Common myeloid progenitor, CD34-positive (primary cell): ENCODE measurements around the gene TNPO3. TPM values are rescaled to one million over a fixed set of nuclear protein-coding genes. Genes with fewer than 3 reads are reported as not detected.

Experiments used
- CTCF ChIA-PET: fragments of 350-600 bp; sonication (Branson Sonifier 250); formaldehyde crosslinking; loops from one replicate; lab custom pipeline; 2021; ENCODE audit warnings: antibody characterized with exemption; lab: Charles Lee
- POLR2A ChIA-PET: fragments of 350-600 bp; sonication (Branson Sonifier 250); formaldehyde crosslinking; loops from one replicate; lab custom pipeline; 2021; ENCODE audit warnings: antibody characterized with exemption; lab: Charles Lee
- DNase-seq, 3 donors: peaks; one replicate each; pipeline versions ENCODE4 v3.0.0 to v3.0.0-alpha.2; 2013
- H3K27ac ChIP-seq, 2 experiments: 1 replicate in 1 of 2; 2 replicates in 1 of 2; pipeline ENCODE4 v1.7.0; 2013; ENCODE audit warnings: inconsistent platforms in 2 of 2, low read length in 2 of 2, mild to moderate bottlenecking in 2 of 2, low read depth in 1 of 2, moderate library complexity in 1 of 2; ENCODE audit not compliant: severe bottlenecking in 2 of 2, insufficient read depth in 1 of 2, poor library complexity in 1 of 2
- H3K27me3 ChIP-seq, 5 experiments: replicated peaks in 2 of 5; 1 replicate in 3 of 5; 2 replicates in 2 of 5; pipeline versions ENCODE4 v1.6.1 to v1.7.0; 2013; ENCODE audit warnings: low read length in 4 of 5, mild to moderate bottlenecking in 2 of 5, moderate library complexity in 2 of 5, inconsistent platforms in 1 of 5; ENCODE audit not compliant: insufficient read depth in 5 of 5, control insufficient read depth in 4 of 5
- H3K36me3 ChIP-seq, 4 experiments: 1 replicate in 2 of 4; 2 replicates in 2 of 4; pipeline versions ENCODE4 v1.6.1 to v1.7.0; 2013; ENCODE audit warnings: low read length in 3 of 4, control low read depth in 1 of 4, mild to moderate bottlenecking in 1 of 4; ENCODE audit not compliant: control insufficient read depth in 4 of 4, insufficient read depth in 4 of 4
- H3K4me1 ChIP-seq, 4 experiments: 1 replicate in 3 of 4; 2 replicates in 1 of 4; pipeline versions ENCODE4 v1.6.1 to v1.7.1; 2013; ENCODE audit warnings: low read length in 3 of 4, mild to moderate bottlenecking in 3 of 4, control low read depth in 1 of 4, inconsistent platforms in 1 of 4, moderate library complexity in 1 of 4; ENCODE audit not compliant: control insufficient read depth in 4 of 4, insufficient read depth in 4 of 4; ENCODE audit errors: control extremely low read depth in 1 of 4
- H3K4me3 ChIP-seq, 7 experiments: 1 replicate in 4 of 7; 2 replicates in 3 of 7; pipeline versions ENCODE4 v1.5.1 to v1.7.0; 2013; ENCODE audit warnings: mild to moderate bottlenecking in 7 of 7, low read length in 6 of 7, moderate library complexity in 6 of 7, inconsistent platforms in 2 of 7, low read depth in 2 of 7, control low read depth in 1 of 7; ENCODE audit not compliant: insufficient read depth in 4 of 7, control insufficient read depth in 1 of 7; ENCODE audit errors: extremely low read depth in 1 of 7
- H3K9me3 ChIP-seq, 5 experiments: 1 replicate in 4 of 5; 2 replicates in 1 of 5; pipeline versions ENCODE4 v1.6.1 to v1.7.1; 2013; ENCODE audit warnings: low read length in 4 of 5, mild to moderate bottlenecking in 2 of 5, inconsistent platforms in 1 of 5, low read depth in 1 of 5, moderate library complexity in 1 of 5; ENCODE audit not compliant: control insufficient read depth in 4 of 5, insufficient read depth in 2 of 5; ENCODE audit errors: control extremely low read depth in 1 of 5
- WGBS: methylation state at CpG from one replicate; pipeline ENCODE4 v1.1.5; 2013; ENCODE audit not compliant: insufficient coverage; 5-methylcytosine and 5-hydroxymethylcytosine counted together
- polyA plus RNA-seq: library from polyadenylated mRNA; unstranded; fragments of 120-200 nt; gene quantifications from one replicate; pipeline ENCODE4 v1.2.1, GENCODE V29; 2013

Gene TNPO3
- polyA plus RNA-seq = 30.4 TPM

DNA sequence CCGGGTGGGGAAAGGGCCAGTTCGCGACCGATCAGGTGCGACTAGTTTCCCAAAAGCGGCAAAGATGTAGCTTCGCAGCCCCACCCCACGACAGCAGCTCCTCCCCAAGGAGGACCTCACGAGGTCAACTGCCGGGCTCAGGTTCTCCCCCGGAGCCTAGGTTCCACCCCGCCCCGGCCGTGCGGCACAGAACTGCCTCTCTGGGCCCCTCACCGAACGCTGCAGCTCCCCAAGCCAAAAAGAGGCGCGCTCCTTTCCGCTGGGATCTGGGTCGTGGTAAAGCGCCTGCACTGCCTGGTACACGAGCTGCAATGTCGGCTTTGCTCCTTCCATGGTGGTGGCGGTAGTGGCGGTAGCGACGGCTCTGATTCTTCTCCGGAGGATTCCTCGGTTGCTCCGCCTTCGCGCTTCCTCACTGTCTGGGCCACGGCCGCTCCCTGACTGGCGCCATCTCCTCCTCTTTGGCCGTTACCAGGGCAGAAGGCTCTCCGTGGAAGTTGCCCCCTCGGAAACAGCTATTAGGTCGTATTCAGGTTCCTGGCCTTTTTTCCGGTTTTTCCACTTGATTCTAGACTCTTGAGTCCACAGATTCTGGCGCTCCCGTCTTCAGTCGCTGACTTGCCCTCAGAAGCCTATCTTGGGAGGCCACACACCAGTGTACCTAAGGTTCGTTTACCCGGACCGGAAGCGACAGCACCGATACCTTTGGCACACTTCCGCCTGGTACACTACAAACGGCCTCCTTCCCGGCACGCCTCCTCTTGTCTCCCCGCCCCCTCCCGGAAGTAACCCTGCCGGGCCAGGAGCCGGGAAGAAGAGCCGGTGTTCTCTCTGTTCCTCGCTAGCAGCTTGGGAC, at the start of gene TNPO3:
TSS of gene TNPO3 (minus strand) at position 674 of the 856 bp plus-strand sequence. CDS start at position 333, 341 bp downstream.
- POLR2A ChIA-PET = interaction anchor here (0.6 to 1.8 kb wide), 3 partner anchors 10 to 29 kb away, joined by 3 to 10 read pairs (median 3); no protein-coding TSS in a partner anchor
- Histone ChIP-seq H3K9me3 (no peaks in the 10 kb centered on the region), H3K27ac (peak within 1 kb of the TSS; percentile 100), H3K4me1 (peaks cover 13 to 26% (median 16%) of the 10 kb centered on the region in 4 experiments), H3K4me3 (peak within 1 kb of the TSS; percentile 75 to 99 (median 94)), H3K27me3 (peaks cover 0 to 1% (median 0%) of the 10 kb centered on the region in 5 experiments), H3K36me3 (peaks cover 0 to 12% (median 2%) of the 10 kb centered on the region in 4 experiments)
- peak; percentile 91 to 95 (median 93) for DNase-seq
- whole genome bisulfite sequencing = 0% methylated on average over 58 of the region's 59 CpGs
- CTCF ChIA-PET = interaction anchor here (0.6 to 3.9 kb wide), 10 partner anchors 10 to 109 kb away, joined by 3 to 31 read pairs (median 3); no protein-coding TSS in a partner anchor

DNA sequence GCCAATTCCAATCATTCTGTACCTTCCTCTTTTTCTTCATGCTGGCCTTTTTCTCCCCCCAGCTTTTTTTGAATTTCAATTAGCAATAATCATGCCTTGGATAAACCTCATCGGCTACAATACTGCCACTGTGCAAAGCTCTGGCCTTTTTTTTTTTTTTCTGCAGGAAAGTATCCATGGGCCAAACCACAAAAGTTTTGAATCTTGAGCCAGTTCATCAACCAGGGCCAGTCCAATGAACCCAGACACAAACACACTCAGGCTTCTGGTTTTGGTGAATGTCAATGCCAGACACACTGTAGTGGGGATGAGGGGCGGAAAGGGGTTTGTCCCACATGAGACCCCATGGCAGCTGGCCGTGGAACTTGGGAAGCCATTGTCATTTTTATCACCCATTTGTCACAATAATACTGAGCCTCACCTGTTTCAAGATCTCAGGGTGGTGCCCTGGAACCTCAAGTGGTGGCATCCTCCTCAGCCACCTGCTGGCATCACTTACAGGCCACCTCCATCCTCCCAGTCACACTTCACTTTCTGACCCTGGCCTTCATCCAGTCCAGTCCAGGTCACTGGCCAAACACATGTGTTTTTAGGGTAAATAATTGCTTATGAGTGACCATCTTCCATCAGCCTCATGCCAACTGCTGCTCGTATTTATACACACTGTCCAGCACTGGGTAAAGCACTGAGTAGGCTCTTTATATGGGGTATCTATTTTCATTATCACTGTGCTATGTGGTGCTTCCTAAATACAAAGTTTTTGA, 48.8 kb upstream of the TNPO3 start:
- CTCF ChIA-PET = interaction anchor here (0.6 to 2.9 kb wide), 3 partner anchors 12 to 411 kb away, joined by 3 to 14 read pairs (median 3); no protein-coding TSS in a partner anchor

DNA sequence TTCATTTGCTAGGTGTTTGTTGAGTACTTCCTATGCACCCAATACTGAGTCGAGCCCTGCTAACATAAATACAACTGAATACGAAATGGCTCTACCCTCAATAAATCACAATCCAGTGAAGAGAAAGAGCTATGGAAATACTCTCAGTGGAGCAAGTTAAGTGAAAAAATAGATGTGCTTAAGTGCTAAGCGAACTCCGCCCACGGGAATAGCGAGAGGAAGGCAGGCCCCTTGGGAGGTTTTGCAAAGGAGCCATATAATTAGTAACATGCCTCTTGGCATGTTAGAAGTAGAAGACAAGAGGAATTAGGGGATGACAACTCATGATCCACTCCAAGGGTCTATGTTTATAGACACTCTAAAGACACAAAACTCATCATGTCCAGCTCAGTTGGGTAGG, 46.8 kb upstream of the TNPO3 start:
- 100% methylated on average over 5 of the region's 6 CpGs for WGBS
- no peaks in the 10 kb centered on the region for H3K9me3 ChIP-seq
- H3K36me3 ChIP-seq = no peaks in the 10 kb centered on the region
- H3K27me3 ChIP-seq = no peaks in the 10 kb centered on the region
- ChIA-PET POLR2A (no interaction called here), CTCF (interaction anchor here (0.9 to 2.9 kb wide), 4 partner anchors 10 to 65 kb away, joined by 3 to 14 read pairs (median 3); no protein-coding TSS in a partner anchor)
- H3K4me1 ChIP-seq = no peaks in the 10 kb centered on the region
- no peak overlapping the region for H3K27ac ChIP-seq
- no peak for DNase-seq
- no peak overlapping the region for H3K4me3 ChIP-seq

More for the DNA sequence above, 48.8 kb upstream of the TNPO3 start:
- DNase-seq = no peak
- WGBS = 100% methylated on average over 3 of the region's 4 CpGs
- POLR2A ChIA-PET = no interaction called here
- no peaks in the 10 kb centered on the region for H3K27me3 ChIP-seq
- no peaks in the 10 kb centered on the region for H3K4me1 ChIP-seq
- H3K36me3 ChIP-seq = no peaks in the 10 kb centered on the region
- H3K4me3 ChIP-seq = no peak overlapping the region
- H3K9me3 ChIP-seq = no peaks in the 10 kb centered on the region
- no peak overlapping the region for H3K27ac ChIP-seq

DNA sequence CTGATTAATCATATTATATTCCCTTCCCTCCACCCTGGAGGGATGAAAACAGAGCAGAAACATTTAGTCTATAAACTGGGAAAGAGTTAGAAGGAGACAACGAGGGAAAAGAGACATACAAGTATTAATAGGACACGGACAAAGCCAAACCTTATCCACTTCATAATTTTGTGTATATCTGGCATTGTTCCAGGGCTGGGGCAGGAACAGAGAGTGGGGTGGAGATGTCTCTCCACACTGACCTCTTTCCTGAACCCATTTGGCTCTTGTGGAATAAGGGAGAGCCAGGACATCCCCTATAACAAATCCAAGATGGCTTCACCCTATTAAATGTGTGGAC, 45.9 kb upstream of the TNPO3 start:
- Histone ChIP-seq H3K4me1 (no peaks in the 10 kb centered on the region), H3K4me3 (no peak overlapping the region), H3K27ac (no peak overlapping the region), H3K27me3 (no peaks in the 10 kb centered on the region), H3K9me3 (no peaks in the 10 kb centered on the region), H3K36me3 (no peaks in the 10 kb centered on the region)
- WGBS = no CpG with 5 or more reads among the region's 2 CpGs
- CTCF ChIA-PET = interaction anchor here (1.3 to 2.9 kb wide), 2 partner anchors 10 to 16 kb away, joined by 3 to 14 read pairs; no protein-coding TSS in a partner anchor
- no peak for DNase-seq
- POLR2A ChIA-PET = no interaction called here

DNA sequence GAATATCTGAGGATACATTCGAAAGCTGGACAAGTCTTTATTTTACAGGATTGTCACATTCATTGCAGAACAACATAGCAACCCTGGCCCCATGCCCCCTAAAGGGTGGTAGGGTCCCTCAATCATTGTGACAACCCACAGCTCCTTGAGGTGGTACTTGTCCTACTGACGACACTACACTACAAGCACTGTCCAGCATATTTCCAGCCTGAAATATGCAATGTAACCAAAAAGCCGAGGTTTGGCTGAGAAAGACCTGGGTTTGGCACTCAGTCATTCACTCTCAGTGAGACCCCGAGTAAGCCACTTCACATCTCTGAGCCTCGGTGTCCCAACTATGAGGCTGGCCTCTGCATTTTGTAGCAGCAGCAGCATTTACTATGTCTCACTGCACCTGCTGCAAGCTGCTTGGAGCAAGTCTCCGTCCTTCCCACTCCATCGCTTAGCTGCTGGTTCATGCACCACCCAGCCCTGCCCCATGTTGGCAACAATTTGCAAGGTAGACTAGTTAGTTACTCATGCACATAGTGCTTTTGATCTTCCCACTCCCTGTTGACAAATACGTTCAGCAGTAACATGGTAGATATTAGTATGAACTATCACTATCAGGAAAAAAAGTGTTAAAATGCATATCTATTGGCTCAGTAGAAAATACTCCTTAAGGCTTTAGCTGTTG, 43.6 kb upstream of the TNPO3 start:
- Histone ChIP-seq H3K36me3 (no peaks in the 10 kb centered on the region), H3K27me3 (no peaks in the 10 kb centered on the region), H3K4me1 (no peaks in the 10 kb centered on the region), H3K9me3 (no peaks in the 10 kb centered on the region), H3K27ac (no peak overlapping the region), H3K4me3 (no peak overlapping the region)
- 97% methylated on average over 7 of the region's 8 CpGs for WGBS
- ChIA-PET POLR2A (no interaction called here), CTCF (interaction anchor here (0.6 to 1.0 kb wide), 2 partner anchors 16 to 235 kb away, joined by 3 read pairs; no protein-coding TSS in a partner anchor)
- no peak for DNase-seq

DNA sequence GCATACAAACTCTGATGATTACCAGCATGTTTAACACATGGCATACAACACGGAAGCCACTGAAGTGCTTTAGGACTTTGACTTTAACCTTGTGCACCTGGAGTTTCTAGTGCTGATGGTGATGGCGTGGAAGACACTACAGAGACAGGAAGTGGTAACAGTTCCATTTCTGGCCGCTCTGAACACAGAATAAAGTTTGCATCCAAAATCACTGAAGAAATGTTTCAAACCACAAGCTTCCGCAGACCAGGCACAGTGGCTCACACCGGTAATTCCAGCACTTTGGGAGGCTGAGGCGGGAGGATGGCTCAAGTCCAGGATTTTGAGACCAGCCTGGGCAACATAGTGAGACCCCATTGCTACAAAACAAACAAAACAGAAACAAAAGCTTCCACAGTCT, 40.3 kb upstream of the TNPO3 start:
- Histone ChIP-seq H3K36me3 (no peaks in the 10 kb centered on the region), H3K4me3 (no peak overlapping the region), H3K4me1 (peaks cover 0 to 9% (median 2%) of the 10 kb centered on the region in 4 experiments), H3K27ac (no peak overlapping the region), H3K27me3 (no peaks in the 10 kb centered on the region), H3K9me3 (no peaks in the 10 kb centered on the region)
- POLR2A ChIA-PET = interaction anchor here (0.6 kb wide), 1 partner anchor 49 kb away, joined by 3 read pairs; no protein-coding TSS in a partner anchor
- 85% methylated on average over 3 of the region's 6 CpGs for WGBS
- DNase-seq = peak in 1 of 3 donors; percentile 38
- CTCF ChIA-PET = interaction anchor here (0.6 to 1.8 kb wide), 3 partner anchors 22 to 185 kb away, joined by 3 to 4 read pairs (median 4); partner anchors contain the start of gene KCP
